ENCODE measurements around the gene EEF1G.
A peak's percentile ranks its signal among the peaks of the same experiment; 100 is the strongest.
"Not testable (repeated sequence)": the region's sequence is repeated elsewhere in the genome, so short reads cannot be mapped to it uniquely, and the experiment has no call there.

Gene EEF1G, protein sequence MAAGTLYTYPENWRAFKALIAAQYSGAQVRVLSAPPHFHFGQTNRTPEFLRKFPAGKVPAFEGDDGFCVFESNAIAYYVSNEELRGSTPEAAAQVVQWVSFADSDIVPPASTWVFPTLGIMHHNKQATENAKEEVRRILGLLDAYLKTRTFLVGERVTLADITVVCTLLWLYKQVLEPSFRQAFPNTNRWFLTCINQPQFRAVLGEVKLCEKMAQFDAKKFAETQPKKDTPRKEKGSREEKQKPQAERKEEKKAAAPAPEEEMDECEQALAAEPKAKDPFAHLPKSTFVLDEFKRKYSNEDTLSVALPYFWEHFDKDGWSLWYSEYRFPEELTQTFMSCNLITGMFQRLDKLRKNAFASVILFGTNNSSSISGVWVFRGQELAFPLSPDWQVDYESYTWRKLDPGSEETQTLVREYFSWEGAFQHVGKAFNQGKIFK

GRCh38 chr11:62573592-62574362 is at the start of gene EEF1G:
Gene EEF1G, minus strand, starts transcription at chr11:62573891. Its CDS starts 49 bp downstream, at chr11:62573842.
- DNase-seq (ENCODE audit: low read depth in 3 of 3) = peak; percentile 95 to 98 (median 95)

DNA sequence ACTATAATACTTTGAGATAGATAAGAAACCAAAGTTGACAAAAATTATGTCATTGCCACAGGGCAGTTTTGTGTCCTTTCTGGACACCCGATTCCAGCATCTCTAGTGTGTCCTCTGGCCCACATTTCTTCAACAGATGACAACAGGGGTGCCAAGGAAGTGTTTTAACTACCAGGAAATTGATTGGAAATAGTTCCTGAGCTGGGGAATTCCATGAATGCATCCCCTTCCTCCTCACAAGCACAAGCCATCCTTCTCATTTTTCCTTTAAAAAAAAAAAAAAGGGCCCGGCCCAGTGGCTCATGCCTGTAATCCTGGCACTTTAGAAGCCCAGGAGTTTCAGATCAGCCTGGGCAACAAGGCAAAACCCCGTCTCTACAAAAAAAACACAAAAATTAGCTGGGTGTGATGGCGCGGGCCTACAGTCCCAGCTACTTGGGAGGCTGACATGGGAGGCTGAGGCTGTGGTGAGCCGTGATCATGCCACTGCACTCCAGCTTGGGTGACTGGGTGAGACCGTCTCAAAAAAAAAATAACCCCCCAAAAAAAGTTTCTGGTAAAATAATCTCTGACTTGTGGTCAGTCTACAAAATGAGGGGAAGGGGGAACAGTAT is 48.9 kb upstream of the EEF1G start:
- DNase-seq (ENCODE audit: low read depth in 3 of 3) = no peak

- peak; percentile 92 to 97 (median 94) for DNase-seq (ENCODE audit: low read depth in 3 of 3)
These were observed 48.1 kb upstream of the EEF1G start, which contains the start of gene B3GAT3 for GRCh38 chr11:62621567-62622470. Gene B3GAT3, minus strand, starts transcription at chr11:62621986. Its CDS starts 39 bp downstream, at chr11:62621947.

GRCh38 chr11:62621027-62621566 is 47.4 kb upstream of the EEF1G start:
- no peak for DNase-seq (ENCODE audit: low read depth in 3 of 3)

GRCh38 chr11:62616957-62617356 is 43.3 kb upstream of the EEF1G start:
- not testable (repeated sequence) for DNase-seq (ENCODE audit: low read depth in 3 of 3)

GRCh38 chr11:62615521-62615920 is 41.8 kb upstream of the EEF1G start:
- no peak for DNase-seq (ENCODE audit: low read depth in 3 of 3)

GRCh38 chr11:62614275-62614674 is 40.6 kb upstream of the EEF1G start:
- DNase-seq (ENCODE audit: low read depth in 3 of 3) = peak in 2 of 3 experiments; percentile 43 to 59

GRCh38 chr11:62613291-62613778 is 39.6 kb upstream of the EEF1G start:
- DNase-seq (ENCODE audit: low read depth in 3 of 3) = no peak

DNA sequence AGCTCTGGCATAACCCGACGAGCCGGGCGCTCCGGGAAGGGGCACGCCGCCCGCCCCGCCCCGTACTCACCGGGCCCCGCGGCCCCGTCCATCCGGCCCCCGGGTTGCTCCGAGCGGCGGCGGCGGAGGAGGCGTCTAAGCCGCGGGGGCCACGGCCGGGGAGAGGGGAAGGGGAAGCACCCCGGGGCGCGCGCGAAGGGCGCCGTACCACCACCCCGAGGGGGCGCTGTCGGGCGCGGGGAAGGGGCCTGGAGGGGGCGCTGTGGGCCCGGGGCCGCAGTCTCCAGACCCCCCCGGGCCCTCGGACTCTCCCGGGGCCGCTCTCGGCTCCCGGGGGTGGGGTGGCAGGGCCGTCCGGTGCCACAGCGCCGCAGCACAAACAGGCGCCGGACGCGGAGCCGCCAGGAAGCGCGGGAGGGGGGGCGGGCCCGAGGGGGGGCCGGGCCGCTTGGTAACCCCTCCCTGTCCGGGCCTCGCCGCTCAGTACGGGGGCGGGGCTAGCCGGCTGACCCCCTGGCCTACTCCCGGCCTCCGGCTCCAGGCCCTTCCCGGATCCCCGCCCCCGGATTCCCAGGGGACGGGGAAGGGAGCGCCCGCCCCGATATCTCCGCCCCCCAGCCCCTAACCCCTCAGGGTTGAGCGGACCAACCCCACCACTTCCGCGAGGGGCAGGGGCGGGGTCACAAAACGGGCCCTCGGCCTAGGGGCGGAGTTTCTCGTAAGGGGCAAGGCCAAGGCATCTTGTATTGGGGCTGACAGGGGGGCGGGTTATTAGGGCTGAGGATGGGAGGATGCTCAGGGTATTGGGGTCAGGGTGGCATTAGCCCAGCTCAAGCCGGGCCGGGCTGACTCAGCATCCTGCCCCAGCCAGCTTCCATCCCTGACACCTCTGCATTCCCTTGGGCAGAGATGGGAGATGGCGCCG is 38.9 kb upstream of the EEF1G start, which contains the start of the genes EML3 and ROM1:
TSS of gene EML3 (minus strand) at position 410 of the 925 bp plus-strand sequence. CDS start at position 92, 318 bp downstream.
TSS of gene ROM1 (plus strand) at position 892 of the 925 bp plus-strand sequence. CDS start at position 917, 25 bp downstream.
- peak; percentile 67 to 87 (median 70) for DNase-seq (ENCODE audit: low read depth in 3 of 3)

- peak; percentile 35 to 55 (median 44) for DNase-seq (ENCODE audit: low read depth in 3 of 3)
These were observed 38.1 kb upstream of the EEF1G start for GRCh38 chr11:62611705-62612365.

- no peak for DNase-seq (ENCODE audit: low read depth in 3 of 3)
These were observed 37.4 kb upstream of the EEF1G start for GRCh38 chr11:62610814-62611704.

- no peak for DNase-seq (ENCODE audit: low read depth in 3 of 3)
These were observed 36.7 kb upstream of the EEF1G start for GRCh38 chr11:62610403-62610802.

- DNase-seq (ENCODE audit: low read depth in 3 of 3) = no peak
These were observed 35.1 kb upstream of the EEF1G start for GRCh38 chr11:62608776-62609175.

- DNase-seq (ENCODE audit: low read depth in 3 of 3) = no peak
These were observed 34.0 kb upstream of the EEF1G start for GRCh38 chr11:62607714-62608113.

GRCh38 chr11:62605902-62606301 is 32.2 kb upstream of the EEF1G start:
- no peak for DNase-seq (ENCODE audit: low read depth in 3 of 3)

- no peak for DNase-seq (ENCODE audit: low read depth in 3 of 3)
These were observed 31.8 kb upstream of the EEF1G start for GRCh38 chr11:62605467-62605866.

DNA sequence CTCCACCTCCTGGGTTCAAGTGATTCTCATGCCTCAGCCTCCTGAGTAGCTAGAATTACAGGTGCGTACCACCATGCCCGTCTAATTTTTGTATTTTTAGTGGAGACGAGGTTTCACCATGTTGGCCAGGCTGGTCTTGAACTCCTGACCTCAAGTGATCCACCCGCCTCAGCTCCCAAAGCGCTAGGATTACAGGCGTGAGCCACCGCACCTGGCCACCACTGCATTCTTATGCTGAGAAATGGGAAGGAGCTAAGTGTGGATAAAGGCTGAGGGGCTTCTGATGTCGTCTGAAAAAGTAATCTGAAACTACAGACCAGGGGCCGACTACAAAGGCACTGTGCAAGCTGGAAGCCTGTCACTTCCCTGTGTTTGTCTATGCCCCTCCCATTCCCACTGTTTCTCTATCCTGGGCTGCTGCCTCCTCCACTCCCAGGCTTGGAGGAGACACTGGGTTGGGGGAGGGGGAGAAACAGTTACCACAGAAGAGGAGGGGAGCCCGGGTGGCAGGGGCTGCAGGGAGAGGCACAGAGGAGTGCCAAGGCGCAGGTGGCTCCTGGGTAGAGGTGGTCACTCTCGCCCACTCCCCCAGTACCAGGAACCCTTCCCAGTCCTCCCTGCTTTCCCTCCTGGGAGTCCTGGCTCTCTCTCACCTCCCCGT is 30.9 kb upstream of the EEF1G start:
- no peak for DNase-seq (ENCODE audit: low read depth in 3 of 3)

Measured in stimulated activated CD4-positive, alpha-beta T cell treated with anti-CD3 and anti-CD28 coated beads, TNF-alpha, amount 100 ng/mL, for 24 hours (primary cell).